Panc1 (cell line): ENCODE data around the gene GNG14.

Source experiments
- SIN3A ChIP-seq: IDR thresholded peaks from 2 replicates; pipeline ENCODE4 v1.6.1; 2012; ENCODE audit warnings: low read depth, mild to moderate bottlenecking, low read length, moderate library complexity, borderline replicate concordance; ENCODE audit not compliant: insufficient read depth
- TF ChIP-seq, protein P1 (sequence below), 2 experiments: IDR thresholded peaks; 2 replicates each; pipeline ENCODE4 v1.6.1; 2011 to 2012; ENCODE audit warnings: low read depth in 2 of 2, control low read depth in 1 of 2, low read length in 1 of 2, mild to moderate bottlenecking in 1 of 2, moderate library complexity in 1 of 2; ENCODE audit not compliant: insufficient read depth in 1 of 2
- TF ChIP-seq, protein P2 (sequence below): fragments of 450-650 bp; IDR thresholded peaks from 2 replicates; pipeline ENCODE4 v1.5.1; 2017; ENCODE audit warnings: mild to moderate bottlenecking

DNA sequence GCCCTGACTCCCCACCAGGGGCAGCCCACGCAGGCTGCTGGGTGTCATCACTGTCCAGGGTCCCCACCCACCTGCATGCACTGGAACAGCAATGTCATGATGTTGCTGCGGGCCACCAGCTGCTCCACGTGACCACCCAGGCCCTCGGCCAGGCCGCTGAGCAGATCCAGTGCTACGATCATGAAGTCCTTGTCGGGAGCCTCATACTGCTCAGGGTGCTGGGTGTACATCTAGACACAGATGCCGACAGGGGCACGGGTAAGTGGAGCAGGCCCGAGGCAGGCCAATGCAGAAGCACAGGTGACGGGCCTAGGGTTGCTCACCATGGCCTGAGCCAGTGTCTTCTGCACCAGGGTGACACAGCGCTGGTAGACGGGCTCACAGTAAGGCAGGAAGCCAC lies 17.4 kb downstream of the GNG14 start:
- no peak for TF ChIP-seq SIN3A
- TF ChIP-seq, protein P1, sequence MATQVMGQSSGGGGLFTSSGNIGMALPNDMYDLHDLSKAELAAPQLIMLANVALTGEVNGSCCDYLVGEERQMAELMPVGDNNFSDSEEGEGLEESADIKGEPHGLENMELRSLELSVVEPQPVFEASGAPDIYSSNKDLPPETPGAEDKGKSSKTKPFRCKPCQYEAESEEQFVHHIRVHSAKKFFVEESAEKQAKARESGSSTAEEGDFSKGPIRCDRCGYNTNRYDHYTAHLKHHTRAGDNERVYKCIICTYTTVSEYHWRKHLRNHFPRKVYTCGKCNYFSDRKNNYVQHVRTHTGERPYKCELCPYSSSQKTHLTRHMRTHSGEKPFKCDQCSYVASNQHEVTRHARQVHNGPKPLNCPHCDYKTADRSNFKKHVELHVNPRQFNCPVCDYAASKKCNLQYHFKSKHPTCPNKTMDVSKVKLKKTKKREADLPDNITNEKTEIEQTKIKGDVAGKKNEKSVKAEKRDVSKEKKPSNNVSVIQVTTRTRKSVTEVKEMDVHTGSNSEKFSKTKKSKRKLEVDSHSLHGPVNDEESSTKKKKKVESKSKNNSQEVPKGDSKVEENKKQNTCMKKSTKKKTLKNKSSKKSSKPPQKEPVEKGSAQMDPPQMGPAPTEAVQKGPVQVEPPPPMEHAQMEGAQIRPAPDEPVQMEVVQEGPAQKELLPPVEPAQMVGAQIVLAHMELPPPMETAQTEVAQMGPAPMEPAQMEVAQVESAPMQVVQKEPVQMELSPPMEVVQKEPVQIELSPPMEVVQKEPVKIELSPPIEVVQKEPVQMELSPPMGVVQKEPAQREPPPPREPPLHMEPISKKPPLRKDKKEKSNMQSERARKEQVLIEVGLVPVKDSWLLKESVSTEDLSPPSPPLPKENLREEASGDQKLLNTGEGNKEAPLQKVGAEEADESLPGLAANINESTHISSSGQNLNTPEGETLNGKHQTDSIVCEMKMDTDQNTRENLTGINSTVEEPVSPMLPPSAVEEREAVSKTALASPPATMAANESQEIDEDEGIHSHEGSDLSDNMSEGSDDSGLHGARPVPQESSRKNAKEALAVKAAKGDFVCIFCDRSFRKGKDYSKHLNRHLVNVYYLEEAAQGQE (IDR thresholded peaks at IDR 0.05; ENCODE audit: insufficient read depth in 1 of 2, low read depth in 2 of 2, low read length in 1 of 2) = no peak
- TF ChIP-seq, protein P2, sequence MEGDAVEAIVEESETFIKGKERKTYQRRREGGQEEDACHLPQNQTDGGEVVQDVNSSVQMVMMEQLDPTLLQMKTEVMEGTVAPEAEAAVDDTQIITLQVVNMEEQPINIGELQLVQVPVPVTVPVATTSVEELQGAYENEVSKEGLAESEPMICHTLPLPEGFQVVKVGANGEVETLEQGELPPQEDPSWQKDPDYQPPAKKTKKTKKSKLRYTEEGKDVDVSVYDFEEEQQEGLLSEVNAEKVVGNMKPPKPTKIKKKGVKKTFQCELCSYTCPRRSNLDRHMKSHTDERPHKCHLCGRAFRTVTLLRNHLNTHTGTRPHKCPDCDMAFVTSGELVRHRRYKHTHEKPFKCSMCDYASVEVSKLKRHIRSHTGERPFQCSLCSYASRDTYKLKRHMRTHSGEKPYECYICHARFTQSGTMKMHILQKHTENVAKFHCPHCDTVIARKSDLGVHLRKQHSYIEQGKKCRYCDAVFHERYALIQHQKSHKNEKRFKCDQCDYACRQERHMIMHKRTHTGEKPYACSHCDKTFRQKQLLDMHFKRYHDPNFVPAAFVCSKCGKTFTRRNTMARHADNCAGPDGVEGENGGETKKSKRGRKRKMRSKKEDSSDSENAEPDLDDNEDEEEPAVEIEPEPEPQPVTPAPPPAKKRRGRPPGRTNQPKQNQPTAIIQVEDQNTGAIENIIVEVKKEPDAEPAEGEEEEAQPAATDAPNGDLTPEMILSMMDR = no peak
